Motor neuron (in vitro differentiated cells): ENCODE results near the gene VSIG10L. TPM values are rescaled to one million over a fixed set of nuclear protein-coding genes. Genes with fewer than 3 reads are reported as not detected.

Source experiments
- ATAC-seq, 8 experiments: fragments of 200-7000 bp; cut with Tn5 transposase; replicated peaks in 6 of 8; 2 replicates each; pipeline ENCODE4 v1.8.0; 2021; ENCODE audit warnings: mild to moderate bottlenecking in 8 of 8, moderate library complexity in 8 of 8
- H3K27ac ChIP-seq, 2 donors: fragments of 250-450 bp; sonication (Bioruptor Pico); 2 replicates each; pipeline ENCODE4 v1.9.0; 2021; ENCODE audit warnings: antibody characterized with exemption in 2 of 2, mild to moderate bottlenecking in 2 of 2, moderate library complexity in 1 of 2
- H3K4me1 ChIP-seq, 2 donors: fragments of 250-450 bp; sonication (Bioruptor Pico); replicated peaks in 1 of 2; 2 replicates each; pipeline ENCODE4 v1.6.1; 2021; ENCODE audit warnings: antibody characterized with exemption in 2 of 2, mild to moderate bottlenecking in 2 of 2, moderate library complexity in 1 of 2
- H3K4me3 ChIP-seq, 5 donors: fragments of 250-450 bp; sonication (Bioruptor Pico); 2 replicates each; pipeline ENCODE4 v1.9.0; 2021; ENCODE audit warnings: antibody characterized with exemption in 5 of 5, mild to moderate bottlenecking in 5 of 5, moderate library complexity in 4 of 5
- WGBS, 10 experiments: fragments of 450-650 bp; shearing (Covaris generic); methylation state at CpG; one replicate each; pipeline ENCODE4 v1.0.0; 2022; 5-methylcytosine and 5-hydroxymethylcytosine counted together
- in situ Hi-C, 9 experiments: fragments of 400-800 bp; cut with MboI; loops; one replicate each; pipeline ENCODE4 v1.15.0; 2021; ENCODE audit warnings: low sequenced_read_pairs in 9 of 9, low pct_unique_long_range_greater_than_20kb in 2 of 9; ENCODE audit not compliant: unreplicated experiment in 9 of 9
- total RNA-seq, 8 experiments: library from RNA; unstranded; fragments of 300-600 nt; gene quantifications; 2 replicates each; pipeline versions ENCODE4 v1.2.3 to v1.2.4, GENCODE V29; 2022

VSIG10L gene
- 1 to 10 TPM; 1.3 to 5.2 (median 2.2) TPM for total RNA-seq

DNA sequence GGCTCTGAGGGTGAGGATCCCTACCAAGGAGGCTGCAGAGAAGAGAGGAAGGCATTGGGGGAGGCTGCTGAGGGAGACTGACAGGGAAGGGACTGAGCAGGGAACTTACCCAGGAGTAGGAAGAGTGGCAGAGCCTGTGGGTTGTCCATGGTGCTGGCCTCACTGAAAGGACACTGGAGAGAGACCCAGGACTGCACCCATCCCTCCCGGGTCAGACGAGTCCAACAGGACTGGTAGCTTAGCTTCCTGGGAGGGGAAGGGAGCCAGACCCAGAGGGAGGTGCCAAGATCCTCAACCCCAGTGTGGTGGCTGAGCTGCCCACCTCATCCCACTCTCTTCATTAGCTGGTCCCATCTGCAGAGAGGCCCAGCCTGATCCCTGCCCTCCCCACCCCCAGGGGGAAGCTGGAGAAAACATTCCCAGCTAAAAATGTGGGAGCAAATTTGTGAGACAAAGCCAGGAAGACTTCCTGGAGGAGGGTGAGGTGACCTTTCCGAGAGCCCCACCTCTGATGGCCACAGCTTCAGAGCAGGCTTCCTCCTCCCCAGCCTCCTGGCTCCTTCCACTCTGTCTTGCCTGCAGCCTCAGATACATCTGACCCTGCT is at the start of gene VSIG10L:
TSS of gene VSIG10L (minus strand) at position 164 of the 605 bp plus-strand sequence. CDS start at position 149, 15 bp downstream.
- Histone ChIP-seq H3K27ac (peak within 1 kb of the TSS in 1 of 2 donors; percentile 94), H3K4me1 (peaks cover 0 to 7% of the 10 kb centered on the region in 2 donors), H3K4me3 (peak within 1 kb of the TSS in 2 of 5 donors; percentile 82 to 85)
- ATAC-seq, result no peak
- in situ Hi-C loops, result no loop called here
- 0 to 80% methylated on average over 1 of the region's 3 CpGs; no CpG with 5 or more reads in 8 of the 10 experiments for WGBS, 10 experiments

DNA sequence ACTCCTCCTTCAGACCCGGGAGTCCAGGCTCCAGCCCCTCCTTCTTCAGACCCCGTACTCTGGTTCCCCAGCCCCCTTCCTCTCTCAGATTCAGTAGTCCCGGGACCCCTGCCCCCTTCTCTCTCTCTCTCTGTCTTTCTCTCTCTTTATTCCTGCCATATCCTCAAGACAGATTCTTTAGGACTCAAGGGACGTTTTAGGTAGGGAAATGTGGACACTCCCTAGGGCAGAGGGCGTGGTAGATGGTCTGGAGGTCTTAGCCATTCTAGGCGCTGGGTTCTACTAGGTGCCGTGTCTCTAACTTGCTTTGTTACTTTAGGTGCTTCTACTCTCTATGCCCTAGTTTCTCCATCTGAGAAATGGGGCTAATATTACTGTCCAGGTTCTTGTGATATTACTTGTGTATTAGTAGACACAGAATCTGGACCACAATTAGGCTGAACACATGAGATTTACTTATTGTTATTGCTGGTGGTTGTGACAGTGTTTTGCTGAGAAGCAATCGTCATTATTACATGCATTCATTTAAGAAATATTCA is 49.2 kb upstream of the VSIG10L start:
- Histone ChIP-seq H3K4me3 (no peak overlapping the region), H3K4me1 (peaks cover 3 to 4% of the 10 kb centered on the region in 2 donors), H3K27ac (no peak overlapping the region)
- ATAC-seq, result no peak
- WGBS, 10 experiments, result 50 to 100% (median 72%) methylated on average over 2 to 4 of the region's 8 CpGs; no CpG with 5 or more reads in 5 of the 10 experiments
- in situ Hi-C loops, result no loop called here

DNA sequence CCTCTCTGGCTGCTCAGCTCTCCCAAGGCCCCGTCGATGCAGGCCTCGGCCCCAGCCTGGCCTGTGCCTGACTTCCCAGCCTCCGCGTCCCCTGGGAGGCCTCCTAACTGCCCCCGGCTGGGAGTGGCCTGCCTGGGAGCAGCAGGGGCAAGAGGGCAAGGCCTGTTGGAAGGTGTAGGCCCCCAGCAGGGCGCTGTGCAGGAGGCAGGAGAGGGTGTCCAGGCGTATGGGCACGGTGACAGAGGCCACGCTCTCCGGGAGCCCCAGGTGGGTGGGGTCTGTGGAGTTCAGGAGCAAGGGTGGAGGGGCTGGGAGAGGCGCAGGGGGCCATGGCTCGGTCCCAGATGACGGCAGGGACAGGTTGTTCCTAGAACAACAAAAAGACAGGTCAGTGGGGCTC is 47.2 kb upstream of the VSIG10L start:
- in situ Hi-C loops, result no loop called here
- Histone ChIP-seq H3K4me1 (peaks cover 3 to 4% of the 10 kb centered on the region in 2 donors), H3K4me3 (no peak overlapping the region), H3K27ac (no peak overlapping the region)
- WGBS, 10 experiments, result no CpG with 5 or more reads among the region's 14 CpGs
- no peak for ATAC-seq

DNA sequence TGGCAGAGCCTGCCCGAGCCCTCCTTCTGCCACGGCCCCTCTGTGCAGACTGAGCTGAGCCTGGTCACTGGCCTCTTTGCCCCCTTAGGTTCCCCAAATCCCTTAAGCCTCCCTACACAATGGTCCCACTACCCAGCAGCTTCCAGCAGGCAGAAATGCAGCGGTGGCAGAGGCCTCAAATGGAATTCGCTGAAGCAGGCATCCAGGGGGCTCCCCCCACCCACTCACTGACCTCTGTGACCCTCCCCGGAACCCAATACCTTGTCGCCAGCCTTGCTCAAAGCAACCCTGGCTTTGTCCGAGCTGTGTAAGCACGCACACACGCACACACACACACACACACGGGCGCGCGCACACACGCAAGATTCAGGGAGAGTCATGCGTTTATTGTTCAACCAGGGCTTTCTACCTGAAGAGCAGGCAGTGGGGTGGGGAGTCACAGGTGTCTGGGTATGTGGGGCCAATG is 46.0 kb upstream of the VSIG10L start, which contains the start of gene LIM2:
TSS of gene LIM2 (minus strand) at position 51 of the 466 bp plus-strand sequence. CDS start 531 bp downstream, outside the sequence.
- in situ Hi-C loops, result no loop called here
- H3K27ac ChIP-seq, result no peak within 1 kb of the TSS
- no peak for ATAC-seq
- 81 to 96% methylated on average over 5 to 11 of the region's 15 CpGs; no CpG with 5 or more reads in 8 of the 10 experiments for whole genome bisulfite sequencing, 10 experiments
- peaks cover 0 to 3% of the 10 kb centered on the region in 2 donors for H3K4me1 ChIP-seq
- H3K4me3 ChIP-seq, result no peak within 1 kb of the TSS

DNA sequence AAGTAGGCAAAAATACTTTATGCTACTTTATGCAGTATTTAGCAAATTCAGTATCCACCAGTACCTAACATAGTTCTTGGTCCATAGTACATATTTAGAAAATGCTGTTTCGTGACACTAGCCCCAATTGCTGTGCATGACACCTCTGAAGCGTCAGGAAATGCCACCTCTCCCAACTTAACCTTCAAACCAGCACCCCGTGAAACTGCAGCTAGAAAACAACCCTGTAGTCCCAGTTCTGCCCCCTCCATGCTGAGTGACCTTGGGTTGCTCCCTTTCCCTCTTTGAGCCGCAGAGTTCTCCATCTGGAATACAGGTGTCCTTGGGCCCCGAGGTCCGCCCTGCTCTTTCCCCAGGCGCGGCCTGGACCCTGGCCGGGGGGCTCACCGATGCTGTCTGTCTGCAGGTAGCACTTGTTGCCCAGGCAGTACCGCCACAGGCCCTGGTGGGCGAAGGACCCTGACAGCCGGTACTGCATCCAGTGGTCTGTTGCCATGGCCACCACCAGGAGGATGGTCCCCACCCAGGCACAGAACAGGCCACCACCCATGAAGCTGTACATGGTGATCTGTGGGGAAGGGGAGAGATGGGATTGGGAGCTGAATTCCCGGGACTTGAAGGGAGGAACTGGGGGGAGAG is 45.1 kb upstream of the VSIG10L start:
- no peak for ATAC-seq
- in situ Hi-C loops, result no loop called here
- no peak overlapping the region for H3K27ac ChIP-seq
- peaks cover 0 to 3% of the 10 kb centered on the region in 2 donors for H3K4me1 ChIP-seq
- no peak overlapping the region for H3K4me3 ChIP-seq
- WGBS, 10 experiments, result 17 to 94% (median 85%) methylated on average over 1 to 8 of the region's 14 CpGs; no CpG with 5 or more reads in 3 of the 10 experiments

DNA sequence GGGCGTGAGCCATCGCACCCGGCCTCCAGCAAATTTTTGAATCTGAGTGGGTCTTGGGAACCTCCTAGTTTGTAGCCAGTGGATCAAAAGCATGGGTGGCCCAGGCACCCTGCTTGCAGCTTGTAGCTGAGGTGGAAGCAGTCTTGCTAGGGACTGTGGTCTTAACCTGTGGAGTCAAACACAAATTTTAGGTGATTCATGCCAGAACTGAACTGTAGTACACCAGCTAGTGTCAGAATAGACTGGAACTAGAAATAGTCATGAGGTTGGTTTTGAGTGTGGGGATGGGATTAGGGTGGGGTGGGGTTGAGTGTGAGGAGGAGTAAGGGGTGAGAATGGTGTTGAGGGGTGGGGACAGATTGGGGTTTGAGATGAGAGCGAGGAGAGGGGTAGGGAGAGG is 40.1 kb upstream of the VSIG10L start:
- in situ Hi-C loops, result no loop called here
- Histone ChIP-seq H3K4me3 (no peak overlapping the region), H3K27ac (no peak overlapping the region), H3K4me1 (no peaks in the 10 kb centered on the region)
- ATAC-seq, result no peak
- 60 to 92% (median 80%) methylated on average over 1 to 3 of the region's 4 CpGs; no CpG with 5 or more reads in 7 of the 10 experiments for WGBS, 10 experiments

DNA sequence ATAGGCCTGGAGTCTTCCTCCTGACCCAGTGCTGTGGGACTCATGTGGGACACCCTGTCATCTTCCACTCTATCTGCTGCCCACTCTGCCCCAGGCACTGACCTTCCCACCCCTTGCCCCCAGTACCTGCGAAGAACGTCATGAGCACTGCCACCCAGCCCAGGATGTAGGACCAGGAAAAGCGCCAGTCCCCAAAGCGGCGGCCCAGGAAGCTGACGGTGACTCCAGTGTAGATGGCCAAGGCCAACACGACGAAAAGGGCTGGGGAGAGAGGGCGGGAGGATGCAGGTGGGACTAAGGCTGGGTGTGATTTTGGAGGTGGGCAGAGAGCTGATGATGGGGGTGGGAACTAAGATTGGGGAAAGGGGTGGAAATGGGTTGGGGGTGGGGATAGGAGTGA is 38.4 kb upstream of the VSIG10L start:
- ATAC-seq, result no peak
- Histone ChIP-seq H3K4me1 (no peaks in the 10 kb centered on the region), H3K27ac (no peak overlapping the region), H3K4me3 (no peak overlapping the region)
- no CpG with 5 or more reads among the region's 9 CpGs for WGBS, 10 experiments
- in situ Hi-C loops, result no loop called here

DNA sequence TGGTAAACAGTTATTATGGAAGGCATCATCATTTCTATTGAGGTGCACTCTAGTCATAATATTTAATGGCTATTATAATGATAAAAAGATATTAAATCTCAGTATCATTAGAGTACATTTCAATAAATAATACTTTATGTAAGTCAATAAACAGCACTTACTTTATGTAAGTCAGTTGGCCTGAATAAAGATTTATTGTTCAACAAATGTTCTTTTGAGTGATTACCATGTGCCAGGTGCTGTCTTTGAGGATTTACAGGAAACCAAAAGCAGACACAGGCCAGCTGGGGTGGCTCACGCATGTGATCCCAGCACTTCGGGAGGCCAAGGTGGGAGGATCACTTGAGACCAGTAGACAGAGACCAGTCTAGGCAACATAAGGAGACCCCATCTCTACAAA is 35.5 kb upstream of the VSIG10L start:
- Histone ChIP-seq H3K4me3 (no peak overlapping the region), H3K4me1 (no peaks in the 10 kb centered on the region), H3K27ac (no peak overlapping the region)
- ATAC-seq, result no peak
- in situ Hi-C loops, result no loop called here
- WGBS, 10 experiments, result 50 to 96% (median 93%) methylated on average over 1 to 2 of the region's 2 CpGs; no CpG with 5 or more reads in 7 of the 10 experiments

DNA sequence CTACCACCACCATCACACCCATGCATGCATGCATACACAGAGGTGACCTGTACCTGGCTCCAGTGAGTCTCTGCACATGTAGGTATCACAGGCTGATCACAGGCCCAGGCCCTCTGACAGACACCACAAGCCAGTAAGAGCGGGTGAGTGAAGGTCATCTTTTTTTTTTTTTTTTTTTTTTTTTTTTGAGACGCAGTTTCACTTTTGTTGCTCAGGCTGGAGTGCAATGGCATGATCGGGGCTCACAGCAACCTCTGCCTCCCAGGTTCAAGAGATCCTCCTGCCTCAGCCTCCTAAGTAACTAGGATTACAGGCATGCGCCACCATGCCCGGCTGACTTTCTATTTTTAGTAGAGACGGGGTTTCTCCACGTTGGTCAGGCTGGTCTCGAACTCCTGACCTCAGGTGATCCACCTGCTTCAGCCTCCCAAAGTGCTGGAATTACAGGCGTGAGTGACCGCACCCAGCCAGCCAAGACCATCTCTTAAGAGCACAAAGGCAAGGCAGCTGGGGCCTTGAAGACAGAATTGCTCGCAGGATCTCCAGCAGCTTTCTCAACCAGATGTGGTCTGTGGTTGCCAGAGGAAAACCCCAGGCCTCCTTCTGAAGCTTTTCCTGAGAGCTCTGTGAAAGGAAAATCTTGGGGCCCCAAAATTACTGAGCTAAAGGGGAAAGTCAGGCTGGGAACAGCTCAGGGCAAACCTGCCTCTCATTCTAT is 33.7 kb upstream of the VSIG10L start:
- Histone ChIP-seq H3K4me3 (no peak overlapping the region), H3K4me1 (no peaks in the 10 kb centered on the region), H3K27ac (no peak overlapping the region)
- in situ Hi-C loops, result no loop called here
- ATAC-seq, result no peak
- 10 to 87% (median 68%) methylated on average over 1 to 5 of the region's 11 CpGs; no CpG with 5 or more reads in 4 of the 10 experiments for WGBS, 10 experiments

DNA sequence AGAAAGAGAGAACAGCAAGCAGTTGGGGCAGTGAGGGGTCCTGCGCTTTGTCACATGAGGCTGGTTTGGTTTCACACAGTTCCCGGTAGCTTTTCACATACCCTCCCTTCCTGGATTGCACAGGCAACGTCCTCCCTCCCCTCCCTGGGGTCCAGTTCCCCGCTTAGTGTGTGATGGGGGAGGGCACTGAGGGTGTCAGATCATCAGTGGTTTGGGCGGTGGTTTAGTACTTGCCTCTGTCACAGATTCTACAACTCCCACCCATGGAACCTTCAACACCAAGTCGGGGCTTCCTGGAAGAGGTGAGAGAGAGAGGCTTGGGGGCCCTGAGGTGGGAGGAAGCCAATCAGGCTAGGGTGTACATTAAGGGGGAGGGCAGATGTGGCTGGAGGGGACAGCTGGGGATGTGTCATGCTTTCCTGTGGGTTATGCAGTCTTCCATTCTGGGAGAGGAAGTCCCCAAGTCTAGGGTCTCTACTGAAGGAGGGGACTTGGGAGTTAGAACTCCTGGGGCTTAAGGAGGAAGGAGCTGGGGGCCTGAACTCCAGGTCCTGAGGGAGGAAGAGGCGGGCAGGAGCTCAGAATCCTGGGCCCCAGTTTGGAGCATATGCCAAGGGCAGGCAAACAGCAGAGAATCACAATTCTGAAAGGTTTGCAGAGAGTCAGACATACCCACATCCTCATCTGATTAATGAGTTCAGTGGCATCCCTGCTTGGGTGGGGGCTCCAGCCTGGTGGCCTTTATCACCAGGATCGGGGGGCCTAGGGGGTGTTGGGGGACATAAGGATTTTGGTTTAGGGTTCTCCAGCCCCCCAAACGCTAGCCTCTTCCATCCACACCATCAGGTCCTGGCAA is 30.9 kb upstream of the VSIG10L start, which contains the start of gene NKG7:
TSS of gene NKG7 (minus strand) at position 6 of the 856 bp plus-strand sequence. CDS start 119 bp downstream, outside the sequence.
- no peak within 1 kb of the TSS for H3K4me3 ChIP-seq
- in situ Hi-C loops, result no loop called here
- no peak for ATAC-seq
- no peak within 1 kb of the TSS for H3K27ac ChIP-seq
- WGBS, 10 experiments, result 40 to 89% (median 80%) methylated on average over 1 to 3 of the region's 9 CpGs; no CpG with 5 or more reads in 5 of the 10 experiments
- H3K4me1 ChIP-seq, result peaks cover 3 to 5% of the 10 kb centered on the region in 2 donors

DNA sequence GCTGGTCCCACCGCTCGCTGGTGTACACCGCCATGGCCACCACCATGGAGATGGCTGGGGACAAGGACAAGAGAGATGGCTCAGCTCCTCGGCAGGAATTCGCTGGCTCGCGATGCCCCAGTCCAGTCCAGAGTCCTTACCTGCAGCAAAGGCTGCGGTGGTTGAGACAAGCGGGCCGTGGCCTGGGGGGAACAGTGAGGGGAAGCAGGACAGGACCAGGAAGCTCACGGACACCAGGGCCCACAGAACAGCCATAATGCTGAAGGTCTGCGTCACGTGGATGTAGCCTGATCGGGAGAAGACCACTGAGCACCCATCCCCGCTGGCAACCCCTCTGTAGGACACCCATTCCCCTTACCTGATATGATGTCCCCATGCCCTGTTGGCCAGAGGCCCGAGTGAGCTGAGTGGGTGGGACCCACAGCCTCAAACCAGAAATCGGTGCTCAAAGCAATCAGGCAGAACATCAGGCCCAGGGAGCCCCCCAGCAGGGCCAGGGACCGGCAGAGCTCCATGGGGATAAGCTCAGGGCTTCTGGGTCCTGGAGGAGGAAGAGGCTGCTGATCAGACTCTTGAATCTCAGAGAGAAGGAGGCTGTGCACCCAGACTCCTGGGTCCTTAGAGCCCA is 30.2 kb upstream of the VSIG10L start:
- Histone ChIP-seq H3K4me3 (no peak overlapping the region), H3K4me1 (peaks cover 3 to 5% of the 10 kb centered on the region in 2 donors), H3K27ac (no peak overlapping the region)
- 60 to 85% (median 81%) methylated on average over 1 to 8 of the region's 18 CpGs; no CpG with 5 or more reads in 6 of the 10 experiments for WGBS, 10 experiments
- no peak for ATAC-seq
- in situ Hi-C loops, result no loop called here
